Activated CD4-positive, alpha-beta T cell treated with anti-CD3 and anti-CD28 coated beads, Interleukin-2, amount 50 U/mL, for 4 hours (primary cell): ENCODE data around the gene SIL1.
"Not testable (repeated sequence)": the region's sequence is repeated elsewhere in the genome, so short reads cannot be mapped to it uniquely, and the experiment has no call there.

Experiments used
- DNase-seq, 2 experiments: peaks; one replicate each; pipeline ENCODE4 v3.0.0-alpha.2; 2020

The SIL1 gene

DNA sequence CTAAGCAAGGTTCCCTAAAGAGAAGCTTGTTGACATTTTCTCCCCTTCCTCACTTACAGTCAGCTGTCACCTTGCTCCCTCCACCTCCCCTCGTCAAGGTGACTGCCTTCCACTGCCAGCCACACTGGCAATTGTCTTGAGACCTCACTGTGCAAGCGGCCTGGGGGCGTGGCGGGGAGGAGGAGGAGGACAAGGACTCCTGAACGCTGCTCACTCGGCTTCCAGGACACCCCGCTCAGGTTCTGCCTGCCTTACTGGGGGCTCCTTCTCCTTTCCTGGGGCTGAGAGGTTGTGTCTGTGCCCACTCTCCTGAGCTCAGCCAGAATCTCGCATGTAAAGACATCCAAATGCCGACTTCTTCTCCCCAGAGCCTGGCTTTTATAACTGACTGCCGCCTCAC, 262.7 kb downstream of the SIL1 start:
- DNase-seq: no peak

DNA sequence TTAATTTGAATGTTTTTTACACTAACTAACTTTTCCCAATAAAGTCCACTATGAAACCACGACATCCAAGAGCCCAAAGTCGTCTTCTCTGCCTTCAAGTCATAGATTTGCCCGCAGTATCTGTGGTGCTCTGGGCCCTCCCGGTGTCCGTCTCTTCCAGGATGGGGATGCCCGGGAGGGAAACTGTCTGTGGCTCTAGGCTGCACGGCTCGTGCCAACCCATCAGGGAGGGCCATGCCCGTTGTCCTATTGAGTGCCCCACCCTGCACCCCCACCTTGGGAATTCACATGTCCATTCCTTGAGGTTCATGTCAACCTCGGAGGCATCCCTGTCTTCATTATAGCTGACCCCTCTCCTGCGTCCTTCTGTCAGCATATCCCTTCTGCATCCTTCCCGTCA, 263.2 kb downstream of the SIL1 start:
- no peak for DNase-seq

DNA sequence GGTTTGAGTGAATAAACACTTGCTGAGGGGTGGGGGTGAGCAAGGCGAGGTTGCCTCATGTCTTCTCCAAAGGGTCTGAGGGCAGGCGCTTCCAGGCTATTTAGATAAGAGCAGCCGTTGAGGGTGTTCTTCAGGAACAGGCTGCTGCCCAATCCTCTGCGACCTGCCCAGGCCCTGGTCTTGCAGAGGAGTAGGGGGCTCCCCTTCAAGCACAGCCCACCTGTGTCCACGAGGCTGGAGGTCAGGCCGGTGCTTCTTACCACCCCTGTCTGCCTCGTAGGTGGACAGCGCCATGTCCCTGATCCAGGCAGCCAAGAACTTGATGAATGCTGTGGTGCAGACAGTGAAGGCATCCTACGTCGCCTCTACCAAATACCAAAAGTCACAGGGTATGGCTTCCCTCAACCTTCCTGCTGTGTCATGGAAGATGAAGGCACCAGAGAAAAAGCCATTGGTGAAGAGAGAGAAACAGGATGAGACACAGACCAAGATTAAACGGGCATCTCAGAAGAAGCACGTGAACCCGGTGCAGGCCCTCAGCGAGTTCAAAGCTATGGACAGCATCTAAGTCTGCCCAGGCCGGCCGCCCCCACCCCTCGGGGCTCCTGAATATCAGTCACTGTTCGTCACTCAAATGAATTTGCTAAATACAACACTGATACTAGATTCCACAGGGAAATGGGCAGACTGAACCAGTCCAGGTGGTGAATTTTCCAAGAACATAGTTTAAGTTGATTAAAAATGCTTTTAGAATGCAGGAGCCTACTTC, 264.5 kb downstream of the SIL1 start:
- DNase-seq: no peak

DNA sequence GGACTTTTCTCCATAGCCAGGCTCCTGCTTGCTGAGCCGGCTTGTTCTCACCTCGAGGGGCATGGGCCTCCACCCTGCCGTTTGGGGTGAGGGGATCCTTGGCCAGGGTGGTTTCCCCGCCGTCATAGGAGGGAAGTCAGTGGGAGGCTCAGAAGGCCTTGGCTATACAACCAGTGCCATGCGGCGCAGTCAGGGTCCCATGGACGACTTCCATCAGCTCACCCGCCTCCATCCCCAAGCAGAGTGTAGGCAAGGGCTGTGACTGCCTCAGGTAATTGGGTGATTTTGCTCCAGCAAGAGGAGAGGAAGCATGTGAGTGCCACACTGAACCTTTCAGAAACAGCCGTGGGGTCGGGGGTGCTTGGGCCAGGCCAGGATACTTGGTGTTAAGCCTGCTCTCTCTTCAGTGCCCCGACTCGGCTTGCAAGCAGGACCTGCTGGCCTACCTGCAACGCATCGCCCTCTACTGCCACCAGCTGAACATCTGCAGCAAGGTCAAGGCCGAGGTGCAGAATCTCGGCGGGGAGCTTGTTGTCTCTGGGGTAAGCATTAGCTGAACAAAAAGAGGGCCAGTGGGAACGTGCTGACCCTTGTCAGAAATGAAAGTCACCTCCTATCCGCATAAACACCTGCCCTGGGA, 265.9 kb downstream of the SIL1 start:
- no peak for DNase-seq

DNA sequence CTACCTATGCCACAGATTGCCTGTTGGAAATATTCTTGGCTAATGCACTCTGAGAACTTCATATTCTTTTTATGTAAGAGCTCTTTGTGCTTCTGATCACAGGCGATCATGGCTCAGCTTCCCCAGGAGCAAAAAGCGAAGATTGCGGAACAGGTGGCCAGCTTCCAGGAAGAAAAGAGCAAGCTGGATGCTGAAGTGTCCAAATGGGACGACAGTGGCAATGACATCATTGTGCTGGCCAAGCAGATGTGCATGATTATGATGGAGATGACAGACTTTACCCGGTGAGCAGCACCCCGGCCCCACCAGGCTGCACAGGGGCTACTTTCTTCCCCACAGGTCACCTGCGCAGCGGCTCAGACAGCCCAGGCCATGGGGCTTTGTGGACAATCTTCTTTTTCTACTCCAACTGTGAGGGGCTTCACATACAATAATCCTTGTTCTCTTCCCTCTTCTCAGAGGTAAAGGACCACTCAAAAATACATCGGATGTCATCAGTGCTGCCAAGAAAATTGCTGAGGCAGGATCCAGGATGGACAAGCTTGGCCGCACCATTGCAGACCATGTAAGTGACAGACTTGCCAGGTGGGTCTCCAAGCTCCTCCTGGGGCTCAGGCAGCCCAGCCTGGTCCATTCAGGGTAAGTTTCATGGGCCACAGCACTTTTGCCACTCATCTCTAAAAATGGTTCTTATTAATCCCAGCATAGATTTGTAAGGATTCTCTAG, 267.6 kb downstream of the SIL1 start:
- DNase-seq: no peak

DNA sequence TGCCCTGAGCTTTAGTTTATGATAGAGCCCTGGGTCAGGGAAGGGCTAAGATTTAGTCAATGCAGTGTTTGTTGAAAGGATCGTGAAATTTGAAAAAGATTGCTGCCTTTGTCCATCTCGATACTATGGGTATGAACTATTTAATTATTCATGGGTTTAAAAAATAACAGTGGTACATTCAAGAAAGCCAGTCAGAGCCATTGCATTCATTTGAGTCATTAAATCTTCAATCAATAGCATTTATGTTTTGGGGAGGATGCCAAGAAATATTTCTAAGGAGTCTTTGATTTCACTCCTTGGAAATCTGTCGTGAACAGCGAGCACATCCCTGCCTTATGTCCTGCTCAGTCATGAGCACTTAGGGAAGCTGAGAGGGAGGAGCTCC, 268.6 kb downstream of the SIL1 start:
- no peak for DNase-seq

DNA sequence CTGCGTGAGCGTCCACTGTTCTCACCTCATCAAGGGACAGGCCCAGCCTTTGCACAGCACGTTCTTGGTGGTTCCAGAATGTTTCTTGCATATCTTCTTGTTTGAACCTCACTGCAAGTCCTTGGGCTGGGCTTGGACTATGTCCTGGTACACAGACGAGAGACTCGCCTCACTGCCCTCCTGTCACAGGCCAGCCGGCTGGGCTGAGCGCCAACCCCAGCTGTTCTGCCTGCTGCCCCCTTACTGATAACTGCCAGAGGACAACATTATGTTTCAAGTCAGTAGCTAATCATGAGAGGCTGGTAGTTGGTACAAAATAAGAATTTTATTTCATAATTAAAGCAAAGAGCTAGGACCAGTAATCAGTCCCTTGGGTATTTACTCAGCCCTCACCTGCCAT, 270.2 kb downstream of the SIL1 start:
- no peak for DNase-seq

DNA sequence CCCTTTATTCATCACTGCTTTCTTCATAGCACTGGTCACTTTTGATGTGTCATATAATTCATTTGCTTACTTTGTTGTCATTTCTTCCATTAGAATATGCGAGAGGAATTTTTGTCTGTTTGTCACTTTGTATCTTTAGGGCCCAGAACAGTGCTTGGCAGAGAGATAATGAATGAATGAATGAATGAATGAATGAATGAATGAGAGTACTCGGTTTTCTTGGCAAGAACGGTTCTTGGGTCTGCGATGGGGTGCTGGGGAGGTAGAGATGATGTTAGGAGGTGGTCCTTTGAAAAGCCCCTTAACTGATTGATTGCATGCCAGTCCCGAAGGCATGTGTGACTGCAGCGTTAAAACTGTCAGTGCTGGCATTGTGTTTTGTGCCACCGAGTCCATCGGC, 270.6 kb downstream of the SIL1 start:
- DNase-seq: no peak

DNA sequence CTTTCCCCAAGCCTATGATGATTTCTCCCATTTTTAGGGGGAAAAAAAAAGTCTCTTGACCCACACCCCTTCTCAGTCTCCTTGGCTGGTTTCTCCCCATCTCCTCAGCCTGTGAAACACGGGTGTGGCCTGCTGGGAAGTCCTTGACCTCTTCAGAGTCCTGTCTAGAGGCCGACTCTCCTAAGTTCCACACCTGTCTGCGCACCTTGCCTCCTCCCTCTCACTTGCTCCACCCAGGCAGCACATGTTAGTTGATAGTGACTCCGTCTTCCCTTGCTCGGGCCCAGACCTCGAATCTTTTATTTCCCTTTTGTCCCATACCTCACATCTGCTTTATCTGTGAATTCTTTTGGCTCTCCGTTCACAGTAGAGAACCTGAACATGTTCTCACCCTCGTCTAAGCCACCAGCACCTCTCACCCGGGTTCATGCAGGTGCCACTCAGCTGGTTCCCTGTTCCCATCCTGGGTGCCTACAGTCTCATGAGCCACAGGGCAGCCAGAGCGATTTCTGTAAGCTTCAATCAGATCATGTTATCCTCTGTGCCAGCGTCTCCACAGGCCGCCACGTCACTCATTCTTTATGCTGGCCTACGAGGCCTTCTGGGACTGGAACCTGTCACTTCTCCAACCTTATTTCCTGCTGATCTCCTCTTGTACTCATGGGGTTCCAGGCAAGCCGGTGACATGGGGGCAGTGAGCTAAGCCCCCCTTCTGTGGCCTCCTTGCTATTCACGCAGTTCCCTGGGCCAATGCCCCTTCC, 271.3 kb downstream of the SIL1 start:
- DNase-seq: no peak

DNA sequence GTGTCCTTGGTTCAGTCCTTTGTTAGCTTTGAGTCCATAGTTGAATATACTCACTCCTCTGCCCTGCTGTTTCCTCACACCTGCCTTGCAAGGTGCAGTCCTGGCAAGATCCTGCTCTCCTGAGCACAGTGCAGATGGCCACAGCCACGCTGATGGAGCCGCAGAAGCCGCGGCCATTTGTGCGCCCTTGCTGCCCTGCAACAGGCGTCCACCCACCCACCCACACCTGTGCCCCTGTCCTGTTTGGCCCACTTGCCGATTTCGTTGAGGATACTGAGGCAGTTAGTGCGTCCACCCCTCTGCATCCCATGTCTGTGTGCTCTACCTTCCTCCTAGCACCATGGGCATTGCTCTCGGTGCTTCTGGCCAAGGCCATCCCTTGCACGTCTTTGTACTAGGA, 271.9 kb downstream of the SIL1 start:
- DNase-seq: no peak

DNA sequence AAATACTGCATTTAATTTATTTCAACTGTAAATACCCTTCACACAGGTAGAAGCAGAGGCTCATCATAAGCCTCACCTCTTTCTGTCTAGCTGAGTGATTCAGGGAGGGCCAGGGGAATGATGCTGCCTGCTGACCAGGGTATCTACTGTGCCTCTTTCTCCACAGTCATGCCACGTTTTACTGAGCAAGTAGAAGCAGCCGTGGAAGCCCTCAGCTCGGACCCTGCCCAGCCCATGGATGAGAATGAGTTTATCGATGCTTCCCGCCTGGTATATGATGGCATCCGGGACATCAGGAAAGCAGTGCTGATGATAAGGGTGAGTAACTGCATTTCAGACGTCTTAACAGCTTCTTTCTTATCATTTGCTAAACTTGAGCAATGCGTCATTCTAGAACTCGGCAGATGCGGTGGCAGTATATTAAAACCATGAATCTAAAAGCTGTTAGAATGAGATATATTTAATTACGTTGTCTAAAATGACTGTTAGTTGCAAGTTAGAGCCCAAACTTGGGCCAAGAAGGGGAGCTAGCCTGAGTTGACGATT, 273.0 kb downstream of the SIL1 start:
- DNase-seq: no peak

DNA sequence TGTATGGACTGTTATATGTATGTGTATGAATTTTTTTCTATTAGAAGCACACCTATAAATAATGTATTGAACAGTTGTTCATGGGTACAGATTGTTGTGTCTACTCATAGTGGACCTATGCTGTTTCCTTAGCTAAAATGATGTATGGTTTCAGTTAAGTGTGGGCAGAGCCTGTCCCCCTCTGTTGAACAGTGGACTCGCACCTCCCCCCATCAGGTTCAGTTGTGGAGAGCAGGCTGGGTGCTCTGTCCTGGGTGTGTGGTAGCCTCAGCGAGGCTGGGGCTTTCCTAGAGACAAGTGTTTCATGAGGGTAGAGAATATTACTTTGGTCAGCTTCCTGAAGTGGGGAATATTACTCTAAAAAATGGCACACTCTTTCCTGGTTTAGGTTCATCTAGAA, 275.7 kb downstream of the SIL1 start:
- DNase-seq: no peak

DNA sequence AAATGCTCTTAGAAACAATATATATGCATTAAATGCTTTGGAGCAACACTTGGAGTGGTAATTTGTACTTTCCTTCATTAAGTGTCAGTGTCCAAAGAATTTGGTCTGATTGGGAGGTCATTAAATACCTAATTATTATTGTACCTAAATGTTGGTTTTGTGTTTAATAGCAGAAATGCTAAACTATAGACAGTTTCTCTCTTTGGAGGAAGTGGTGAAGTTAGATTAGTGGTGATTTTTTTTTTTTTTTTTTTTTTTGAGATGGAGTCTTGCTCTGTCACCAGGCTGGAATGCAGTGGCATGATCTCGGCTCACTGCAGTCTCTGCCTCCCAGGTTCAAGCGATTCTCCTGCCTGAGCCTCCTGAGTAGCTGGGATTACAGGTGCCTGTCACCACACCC, 276.8 kb downstream of the SIL1 start:
- not testable (repeated sequence) for DNase-seq

DNA sequence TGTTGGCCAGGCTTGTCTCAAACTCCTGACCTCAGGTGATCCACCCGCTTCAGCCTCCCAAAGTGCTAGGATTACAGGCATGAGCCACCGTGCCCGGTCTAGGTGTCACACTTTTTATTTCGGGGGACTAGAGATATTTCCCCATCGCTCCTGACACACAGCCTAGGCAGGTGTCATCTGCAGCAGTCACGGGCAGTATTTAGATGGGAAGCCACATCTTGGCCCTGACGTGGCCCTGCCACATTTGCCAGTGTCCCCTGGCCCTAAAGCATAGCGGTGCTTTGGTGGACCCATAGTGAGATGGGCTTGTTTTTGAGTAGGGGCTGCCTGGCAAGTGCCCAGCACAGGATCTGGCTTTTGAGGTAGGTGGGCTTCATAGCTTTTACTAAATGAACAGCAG, 278.0 kb downstream of the SIL1 start:
- no peak for DNase-seq

DNA sequence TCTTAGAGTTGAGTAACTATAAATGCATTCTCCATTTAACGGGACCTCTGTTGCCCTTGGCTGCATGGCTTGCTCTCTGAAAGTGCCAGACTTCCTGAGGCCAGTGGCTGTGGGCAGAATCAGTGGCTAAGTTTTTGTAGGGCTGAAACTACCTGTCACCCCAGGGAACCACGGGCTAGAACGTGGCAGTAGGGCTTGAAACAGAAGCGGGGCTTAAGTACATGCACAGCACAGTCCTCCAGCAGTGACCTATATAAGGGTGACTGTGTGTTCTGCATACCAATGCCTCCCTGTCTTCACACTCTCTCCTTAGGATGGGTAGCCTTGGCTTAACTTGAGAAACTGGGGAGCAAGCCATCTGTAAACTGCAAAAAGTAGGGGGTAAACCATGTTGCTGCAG, 279.5 kb downstream of the SIL1 start:
- DNase-seq: no peak

DNA sequence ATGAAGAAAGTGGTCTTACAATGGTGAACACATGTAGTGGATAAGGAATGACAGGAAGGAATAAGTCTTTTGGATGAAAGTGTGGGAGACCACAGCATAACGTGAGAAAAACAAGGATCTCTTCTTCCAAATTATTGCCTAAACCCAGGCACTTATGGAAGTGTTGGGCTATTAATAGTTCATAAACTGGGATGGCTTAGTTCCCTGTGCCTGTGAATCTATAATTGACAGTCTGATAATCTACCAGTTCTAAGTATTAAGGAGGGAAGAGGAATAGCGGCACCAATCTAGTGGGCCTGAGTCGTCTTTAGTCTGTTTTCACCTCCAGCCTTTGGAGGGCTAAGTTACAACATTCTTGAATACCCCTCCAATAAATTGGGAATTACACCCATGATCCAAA, 283.8 kb downstream of the SIL1 start:
- DNase-seq: no peak

DNA sequence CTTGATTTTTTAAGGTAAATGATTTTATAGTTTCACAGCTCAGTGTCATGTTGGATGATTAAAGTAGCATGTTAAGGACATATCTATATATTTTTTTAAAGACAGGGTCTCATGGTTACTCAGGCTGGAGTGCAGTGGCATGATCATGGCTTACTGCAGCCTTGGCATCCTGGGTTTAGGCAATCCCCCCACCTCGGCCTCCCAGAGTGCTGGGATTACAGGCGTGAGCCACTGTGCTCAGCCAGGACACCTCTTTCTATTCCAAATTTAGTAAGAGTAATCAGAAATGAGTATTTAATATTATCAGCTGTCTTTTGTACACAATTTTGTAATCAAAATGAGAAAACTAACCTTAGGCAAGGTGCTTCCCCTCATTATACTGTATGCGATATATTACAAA, 284.4 kb downstream of the SIL1 start:
- DNase-seq: no peak

DNA sequence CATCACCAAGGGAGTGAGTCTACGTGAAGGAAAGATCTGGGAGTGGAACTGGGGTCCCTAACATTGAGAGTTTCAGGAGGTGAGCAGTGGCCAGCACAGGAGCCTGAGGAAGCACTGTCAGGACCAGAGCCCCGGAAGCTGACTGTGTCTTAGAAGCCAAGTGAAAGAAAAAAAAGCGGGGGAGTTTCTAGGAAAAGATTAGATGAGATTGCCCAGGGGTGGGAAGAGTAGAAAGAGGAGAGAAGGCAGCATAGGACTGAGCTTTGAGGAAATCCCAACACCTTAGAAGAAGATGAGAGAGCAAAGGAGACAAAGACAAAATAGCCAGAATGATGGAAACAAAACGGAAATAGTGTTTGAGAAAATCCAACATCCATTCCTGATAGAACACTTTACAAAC, 286.1 kb downstream of the SIL1 start:
- no peak for DNase-seq

DNA sequence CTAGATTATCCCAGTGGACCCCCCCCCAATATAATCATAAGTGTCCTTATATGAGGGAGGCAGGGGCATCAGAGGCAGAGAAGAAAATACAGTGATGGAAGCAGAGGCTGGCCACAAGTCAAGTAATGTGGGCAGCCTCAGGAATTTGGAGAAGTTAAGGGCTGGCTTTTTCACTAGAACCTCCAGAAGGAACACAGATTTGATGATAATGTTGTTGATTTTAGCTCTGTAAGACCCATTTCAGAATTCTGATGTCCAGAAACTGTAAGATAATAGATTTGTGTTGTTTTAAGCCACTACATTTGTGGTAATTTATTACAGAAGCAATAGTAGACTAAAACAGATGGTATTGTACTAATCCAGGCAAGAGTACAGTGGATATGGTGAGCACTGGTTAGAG, 286.7 kb downstream of the SIL1 start:
- no peak for DNase-seq

DNA sequence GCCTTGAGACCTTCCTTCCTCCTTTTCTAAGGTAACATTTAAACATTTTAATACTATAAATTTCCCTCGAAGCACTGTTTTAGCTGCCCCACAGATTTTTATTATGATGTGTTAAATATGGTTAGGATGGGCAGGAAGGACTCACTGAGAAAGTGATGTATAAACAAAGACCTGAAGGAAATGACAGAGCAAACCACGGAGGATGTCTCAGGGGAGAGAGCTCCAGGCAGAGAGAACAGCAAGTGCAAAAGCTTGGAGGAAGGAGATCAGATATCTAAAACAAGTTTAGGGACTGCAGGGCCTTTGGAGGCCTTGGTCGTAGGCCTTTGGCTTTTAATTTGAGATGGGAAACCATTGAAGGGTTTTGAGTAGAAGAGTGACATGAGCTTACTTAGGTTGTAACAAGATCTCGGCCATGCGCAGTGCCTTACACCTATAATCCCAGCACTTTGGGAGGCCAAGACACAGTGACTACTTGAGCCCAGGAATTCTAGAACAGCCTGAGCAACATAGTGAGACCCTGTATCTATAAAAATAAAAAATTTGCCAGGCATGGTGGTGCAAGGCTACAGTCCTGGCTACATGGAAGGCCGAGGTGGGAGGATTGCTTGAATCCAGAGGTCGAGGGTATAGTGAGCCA, 287.5 kb downstream of the SIL1 start:
- DNase-seq: no peak

DNA sequence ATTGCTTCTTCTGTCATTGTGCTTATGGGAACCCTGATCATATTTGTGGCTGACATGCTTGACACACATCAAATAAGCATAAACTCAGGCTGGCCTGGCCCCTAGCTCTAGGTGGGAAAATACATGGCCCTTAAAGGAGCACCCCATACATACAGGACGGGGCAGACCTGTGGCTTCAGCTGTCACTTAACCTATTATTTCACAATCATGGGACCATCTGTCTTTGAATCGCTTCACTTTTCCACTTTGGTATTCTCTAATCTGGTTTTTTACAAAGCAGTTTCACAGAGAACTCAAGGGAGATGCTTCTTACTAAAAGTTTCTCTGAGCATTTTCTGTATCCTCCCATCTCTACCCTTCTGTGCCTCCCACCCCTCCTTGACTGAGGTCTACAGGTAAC, 288.4 kb downstream of the SIL1 start:
- DNase-seq: no peak

DNA sequence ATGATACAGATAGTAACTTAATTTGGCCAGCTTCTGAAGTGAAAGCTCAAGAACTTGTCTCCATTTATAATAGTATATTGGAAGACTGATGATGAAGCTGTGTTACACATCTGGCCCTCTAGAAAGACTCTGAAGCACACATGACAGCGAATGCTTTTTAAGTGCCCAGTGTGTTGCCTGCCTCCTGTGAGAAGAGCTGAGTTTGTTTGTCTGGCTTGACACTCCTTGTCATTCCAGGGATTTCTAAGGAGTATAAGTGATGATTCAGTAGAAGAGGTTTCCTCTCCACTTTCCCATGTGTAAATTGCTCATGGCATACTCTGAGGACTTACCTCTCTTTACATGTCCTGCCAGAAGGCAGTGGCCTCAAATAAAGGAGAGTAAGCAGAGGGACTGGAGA, 292.6 kb downstream of the SIL1 start:
- DNase-seq: no peak
